HPDE6-E6E7 (cell line): ENCODE results near the gene TCF19.
"Not testable (repeated sequence)": the region's sequence is repeated elsewhere in the genome, so short reads cannot be mapped to it uniquely, and the experiment has no call there.

ENCODE experiments used
- DNase-seq: peaks from one replicate; pipeline ENCODE4 v3.0.0; 2011; ENCODE audit warnings: missing footprints; ENCODE audit errors: extremely low spot score

Gene TCF19

GRCh38 chr6:31161216-31162126, 3.1 kb downstream of the TCF19 start:
- no peak for DNase-seq

DNA sequence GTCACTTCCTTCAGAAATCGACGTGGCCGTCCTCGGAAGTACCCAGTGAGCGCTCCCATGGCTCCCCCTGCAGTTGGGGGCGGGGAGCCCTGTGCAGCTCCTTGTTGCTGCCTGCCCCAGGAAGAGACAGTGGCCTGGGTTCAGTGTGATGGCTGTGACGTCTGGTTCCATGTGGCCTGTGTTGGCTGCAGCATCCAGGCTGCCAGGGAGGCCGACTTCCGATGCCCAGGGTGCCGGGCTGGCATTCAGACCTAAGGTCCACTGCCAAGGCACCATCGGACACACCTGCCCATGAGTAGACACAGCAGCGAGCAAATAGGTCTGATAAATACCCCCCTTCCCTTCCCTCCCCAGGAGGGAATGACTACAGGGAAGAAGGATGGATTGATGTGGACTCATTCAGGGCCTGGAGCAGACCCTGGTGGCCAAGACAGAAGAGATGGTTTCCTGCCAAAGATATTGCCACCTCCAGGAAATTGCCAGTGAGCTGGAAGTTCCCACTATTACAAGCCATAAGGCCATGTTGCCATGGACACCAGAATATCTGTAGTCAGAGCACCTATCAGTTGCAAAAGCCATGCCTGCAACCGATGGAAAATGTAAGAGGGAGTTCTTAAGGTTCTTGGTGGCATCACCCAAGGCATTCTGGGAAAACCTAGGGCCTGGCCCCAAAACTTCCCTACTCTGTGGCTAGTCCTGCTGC, 4.2 kb downstream of the TCF19 start:
- no peak for DNase-seq

GRCh38 chr6:31163922-31164321, 5.5 kb downstream of the TCF19 start:
- no peak for DNase-seq

DNA sequence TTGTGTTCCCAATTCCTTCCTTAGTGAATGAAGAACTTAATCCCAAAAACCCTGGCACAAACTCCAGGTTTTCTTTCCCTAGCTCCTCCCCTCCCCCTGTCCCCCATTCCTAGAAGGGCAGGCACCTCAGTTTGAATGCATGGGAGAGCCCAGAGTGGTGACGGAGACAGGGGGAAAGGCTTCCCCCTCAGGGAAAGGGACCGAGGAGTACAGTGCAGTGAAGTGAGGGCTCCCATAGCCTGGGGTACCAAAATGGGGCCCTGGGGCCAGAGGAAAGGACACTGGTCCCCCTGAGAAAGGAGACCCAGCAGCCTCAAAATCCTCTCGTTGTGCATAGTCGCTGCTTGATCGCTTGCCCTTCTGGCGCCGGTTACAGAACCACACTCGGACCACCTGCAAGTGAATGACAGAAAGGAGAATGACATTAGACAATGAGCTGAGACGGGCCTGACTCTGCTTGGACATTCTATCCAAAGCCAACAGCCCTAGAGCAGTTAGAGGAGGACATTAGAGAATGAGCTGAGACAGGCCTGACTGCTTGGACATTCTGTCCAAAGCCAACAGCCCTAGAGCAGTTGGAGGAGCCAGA, 6.2 kb downstream of the TCF19 start:
- DNase-seq: not testable (repeated sequence)

GRCh38 chr6:31165064-31165832, 6.9 kb downstream of the TCF19 start:
- not testable (repeated sequence) for DNase-seq

DNA sequence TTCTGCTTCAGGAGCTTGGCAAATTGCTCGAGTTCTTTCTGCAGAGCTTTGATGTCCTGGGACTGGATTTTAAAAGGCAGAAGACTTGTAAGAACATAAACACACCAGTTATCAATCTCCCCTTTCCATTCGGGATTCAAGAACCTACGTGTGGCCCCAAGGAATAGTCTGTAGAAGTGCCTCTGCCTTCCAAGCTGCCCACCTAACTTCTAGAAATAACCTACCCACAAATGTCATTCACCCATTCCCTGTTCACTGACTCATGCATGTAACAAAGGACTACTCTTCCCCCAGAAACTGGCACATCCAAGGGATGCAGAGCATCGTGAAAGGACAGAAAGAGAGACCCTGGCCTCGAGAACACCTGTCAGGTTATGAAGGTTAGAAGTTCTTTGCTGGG, 7.6 kb downstream of the TCF19 start:
- DNase-seq: no peak

GRCh38 chr6:31168606-31169005, 10.2 kb downstream of the TCF19 start:
- no peak for DNase-seq

GRCh38 chr6:31169123-31169857, 10.9 kb downstream of the TCF19 start:
- no peak for DNase-seq

- DNase-seq: not testable (repeated sequence)
These were observed 11.6 kb downstream of the TCF19 start for GRCh38 chr6:31169858-31170599.

GRCh38 chr6:31170600-31170881, 12.2 kb downstream of the TCF19 start, which contains the start of gene POU5F1:
POU5F1 (minus strand) TSS chr6:31170682; CDS start chr6:31170620, 62 bp downstream.
- no peak for DNase-seq

GRCh38 chr6:31170987-31171671, 12.7 kb downstream of the TCF19 start:
- DNase-seq: no peak

DNA sequence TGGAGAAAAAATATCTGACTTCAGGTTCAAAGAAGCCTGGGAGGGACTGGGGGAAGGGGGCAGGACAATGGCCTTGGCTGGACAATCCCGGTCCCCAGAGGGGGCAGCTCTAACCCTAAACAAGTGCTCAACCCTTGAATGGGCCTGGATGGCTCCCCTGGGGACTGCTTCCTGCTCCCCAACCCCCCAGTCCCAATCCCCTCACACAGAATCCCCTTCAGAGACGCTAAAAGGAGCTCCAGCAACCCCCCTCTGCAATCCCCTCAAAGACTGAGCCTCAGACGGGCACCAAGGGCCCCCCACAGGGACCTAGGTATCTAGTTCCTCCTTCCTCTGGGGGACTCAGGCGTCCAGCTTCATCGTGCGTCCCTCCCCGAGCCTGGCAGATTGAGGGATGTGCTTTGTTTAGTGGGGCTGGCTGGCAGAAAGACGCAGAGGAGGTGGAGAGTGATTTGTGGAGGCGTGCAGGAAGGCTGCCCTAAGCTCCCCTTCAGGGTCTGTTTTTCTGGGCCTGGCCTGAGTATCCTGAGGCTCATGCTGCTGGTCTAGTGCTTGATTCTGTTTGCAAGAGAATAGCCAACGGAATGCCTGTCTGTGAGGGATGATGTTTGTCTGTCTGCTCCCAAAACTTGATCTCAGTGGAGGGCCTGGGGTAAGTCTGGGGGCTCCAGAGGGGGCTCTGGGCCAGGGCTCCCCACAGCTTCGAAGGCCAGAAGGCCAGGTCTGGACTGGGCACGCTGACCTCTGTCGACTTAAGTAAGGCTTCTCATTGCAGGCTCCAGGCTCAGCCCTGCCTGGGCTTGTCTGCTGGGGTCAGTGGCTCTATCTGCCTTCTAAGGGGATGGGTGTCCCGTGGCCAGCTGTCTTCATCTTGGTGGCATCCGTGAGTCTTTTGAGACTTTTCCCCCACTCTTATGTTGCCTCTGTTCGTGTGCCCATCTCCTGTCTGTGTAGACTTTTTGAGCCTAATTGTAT, 13.8 kb downstream of the TCF19 start:
- no peak for DNase-seq

GRCh38 chr6:31172973-31173384, 14.6 kb downstream of the TCF19 start:
- DNase-seq: no peak

GRCh38 chr6:31173406-31173805, 15.0 kb downstream of the TCF19 start:
- DNase-seq: no peak

GRCh38 chr6:31174378-31174777, 16.0 kb downstream of the TCF19 start:
- no peak for DNase-seq

GRCh38 chr6:31175971-31176370, 17.6 kb downstream of the TCF19 start:
- no peak for DNase-seq

- DNase-seq: no peak
These were observed 20.0 kb downstream of the TCF19 start for GRCh38 chr6:31178143-31179041.

GRCh38 chr6:31179042-31179386, 20.6 kb downstream of the TCF19 start:
- DNase-seq: no peak
